GM13977 (cell line): ENCODE data around the gene C1orf159.

ENCODE experiments used
- DNase-seq: peaks from one replicate; pipeline ENCODE4 v3.0.0; 2012; ENCODE audit warnings: low spot score
- CTCF ChIP-seq: IDR thresholded peaks from 2 replicates; pipeline ENCODE4 v1.5.1; 2012; ENCODE audit warnings: mild to moderate bottlenecking, control low read depth; ENCODE audit not compliant: insufficient read depth; ENCODE audit errors: extremely low read depth, missing control alignments
- in situ Hi-C: fragments of 300-500 bp; cut with MboI; formaldehyde crosslinking; loops from one replicate; pipeline ENCODE4 v1.12.0; 2022; ENCODE audit warnings: low sequenced_read_pairs, low pct_unique_long_range_greater_than_20kb, mixed read lengths, inconsistent platforms; ENCODE audit not compliant: unreplicated experiment

The C1orf159 gene

DNA sequence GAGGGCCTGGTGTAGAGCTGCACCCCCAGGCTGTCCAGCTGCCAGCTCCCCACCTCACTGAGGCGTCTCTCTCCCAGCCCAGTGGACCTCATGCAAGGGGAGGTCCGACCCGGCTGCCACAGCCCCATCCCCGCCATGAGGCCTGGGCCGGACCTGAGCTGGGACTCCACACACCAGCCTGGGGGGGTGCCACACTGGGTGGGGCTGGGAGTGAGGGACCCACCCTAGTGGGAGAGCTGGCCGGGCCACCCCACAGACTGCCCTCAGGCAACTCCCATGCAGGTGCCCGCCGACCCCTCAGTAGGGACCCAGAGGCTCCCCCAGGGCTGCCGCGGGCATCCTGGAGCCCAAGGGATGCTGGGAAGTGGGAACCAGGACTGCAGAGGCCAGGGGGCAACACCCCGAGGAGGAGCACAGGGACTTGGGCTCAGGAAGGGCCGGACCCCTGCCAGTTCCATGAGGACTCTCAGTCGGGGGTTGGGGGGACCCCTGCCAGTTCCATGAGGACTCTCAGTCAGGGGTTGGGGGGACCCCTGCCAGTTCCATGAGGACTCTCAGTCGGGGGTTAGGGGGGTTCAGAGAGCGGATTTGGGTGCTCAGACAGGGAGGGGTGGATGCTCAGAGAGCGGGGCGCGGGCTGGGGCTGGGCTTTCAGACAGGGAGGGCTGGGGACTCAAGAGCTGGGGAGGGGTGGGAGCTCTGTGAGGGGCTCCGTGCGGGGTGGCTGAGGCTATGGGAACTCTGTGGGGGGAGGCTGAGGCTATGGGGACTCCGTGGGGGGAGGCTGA lies 40.5 kb downstream of the C1orf159 start:
- DNase-seq = no peak
- in situ Hi-C loops = no loop called here

DNA sequence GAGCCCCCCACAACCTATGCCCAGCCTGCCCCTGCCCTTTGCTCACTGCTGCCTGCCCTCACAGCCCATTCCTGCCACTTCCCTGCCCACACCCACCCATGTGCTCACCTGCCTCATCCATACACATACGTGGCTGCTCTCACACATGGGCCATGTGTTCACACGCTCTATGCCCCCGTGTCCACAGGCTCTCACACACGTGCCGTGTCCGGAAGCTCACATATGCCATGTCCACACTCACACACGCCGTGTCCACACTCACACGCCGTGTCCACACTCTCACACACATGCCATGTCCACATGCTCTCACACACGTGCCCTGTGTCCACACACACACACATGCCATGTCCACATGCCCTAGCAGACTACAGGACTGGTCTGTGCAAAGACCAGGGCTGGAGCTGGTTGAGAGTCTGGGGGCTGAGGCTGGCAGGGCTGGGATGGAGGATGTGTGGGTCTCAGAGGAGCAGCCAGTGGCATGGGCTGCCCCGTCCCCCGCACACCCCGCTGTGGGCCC lies 41.2 kb downstream of the C1orf159 start:
- TF ChIP-seq CTCF = no peak
- DNase-seq = no peak
- in situ Hi-C loops = no loop called here

More for the DNA sequence above, 40.5 kb downstream of the C1orf159 start:
- TF ChIP-seq CTCF = no peak

DNA sequence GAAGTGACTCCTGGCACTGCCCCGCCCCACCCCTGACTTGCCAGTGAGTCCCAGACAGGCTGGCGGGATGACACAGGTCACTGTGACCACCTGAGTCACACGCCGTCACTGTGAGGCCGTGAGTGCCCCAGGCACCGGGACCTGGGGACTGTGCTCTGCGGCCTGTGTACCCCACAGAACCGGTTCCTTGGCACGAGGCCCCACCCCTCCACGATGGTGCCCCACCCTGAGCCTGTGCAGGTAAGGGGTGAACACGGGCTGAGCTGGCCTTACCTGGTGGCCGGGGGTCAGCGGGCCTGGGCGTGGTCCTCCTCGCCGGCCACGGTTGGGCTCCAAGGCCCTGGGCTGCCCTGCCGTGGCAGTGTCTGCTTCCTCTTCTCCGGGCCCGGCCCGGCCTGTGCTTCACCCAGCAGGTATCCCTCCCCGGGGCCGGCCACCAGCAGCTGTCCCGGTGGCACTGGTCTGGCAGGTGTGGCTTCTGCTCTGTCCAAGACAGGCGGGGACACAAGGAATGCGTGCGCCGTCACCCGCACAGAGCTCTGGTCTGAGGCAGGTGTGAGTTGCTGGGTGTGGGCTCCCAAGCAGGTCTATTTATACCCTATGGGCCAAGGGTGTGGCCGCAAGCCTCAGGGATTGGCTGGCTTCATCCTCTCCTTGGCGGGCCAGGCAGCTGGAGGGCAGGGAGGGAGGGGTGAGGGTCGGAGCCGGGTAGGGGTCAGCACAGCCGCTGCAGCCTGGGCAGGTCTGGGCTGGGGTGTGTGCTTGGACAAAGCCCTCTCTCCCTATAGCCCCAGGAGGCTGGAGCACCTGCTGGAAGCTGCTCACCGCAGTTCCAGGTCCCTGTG lies 41.9 kb downstream of the C1orf159 start, which contains the start of gene RNF223:
Gene RNF223 (minus strand): TSS at position 564 of the 845 bp plus-strand sequence. CDS start 1,740 bp downstream, outside the sequence.
- in situ Hi-C loops = no loop called here
- TF ChIP-seq CTCF = no peak
- no peak for DNase-seq

DNA sequence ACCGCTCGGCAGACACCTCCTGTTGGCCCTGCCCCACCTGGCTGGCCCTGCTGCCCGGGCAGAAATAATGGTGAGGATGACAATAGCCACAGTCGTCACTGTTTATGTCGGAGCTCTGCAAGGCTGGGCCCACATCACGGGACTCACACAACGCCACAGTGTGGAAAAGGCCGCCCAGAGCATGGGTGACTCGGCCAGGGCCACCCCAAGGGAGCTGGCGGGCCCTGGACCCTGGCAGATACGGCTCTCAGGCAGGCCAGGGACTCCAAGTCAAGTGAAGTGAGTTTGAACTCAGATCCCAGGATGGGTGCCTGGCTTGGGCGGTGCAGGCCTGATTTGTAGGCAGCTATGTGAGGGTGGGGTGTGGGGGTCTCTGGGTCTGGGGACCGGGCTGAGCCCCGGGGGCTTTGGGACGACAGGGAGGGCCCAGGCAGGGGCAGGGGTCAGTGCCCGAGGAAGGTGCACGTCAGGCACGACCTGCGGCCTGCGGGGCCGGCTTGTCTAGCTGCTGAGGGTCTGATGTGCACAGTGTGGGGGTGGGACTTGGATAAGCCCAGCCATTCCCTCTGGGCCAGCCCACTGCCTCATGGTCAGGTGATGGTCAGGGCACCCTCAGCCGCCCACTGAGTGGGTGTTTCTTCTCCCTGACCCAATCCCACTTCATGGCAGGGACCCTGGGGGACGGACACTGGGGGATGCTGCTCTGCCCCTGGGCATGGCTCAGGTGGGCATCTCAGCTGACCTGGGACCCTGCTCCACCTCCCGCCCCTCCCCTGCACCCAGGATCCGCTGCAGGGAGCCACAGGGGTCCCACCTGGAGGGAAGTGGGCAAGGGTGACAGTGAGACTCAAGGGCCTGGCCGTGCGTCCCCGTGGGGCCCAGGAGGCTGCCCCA lies 42.8 kb downstream of the C1orf159 start:
- DNase-seq = no peak
- in situ Hi-C loops = no loop called here
- TF ChIP-seq CTCF = no peak

- no peak for TF ChIP-seq CTCF
- in situ Hi-C loops = no loop called here
- DNase-seq = no peak
Observed at GRCh38 chr1:1072299-1072848, 43.5 kb downstream of the C1orf159 start.
